Panc1 (cell line): ENCODE measurements around the gene ALDH1B1. TPM values are rescaled to one million over a fixed set of nuclear protein-coding genes. Genes with fewer than 3 reads are reported as not detected.

Experiments
- ATAC-seq: fragments of 200-7000 bp; cut with Tn5 transposase; 2 replicates; pipeline ENCODE4 v1.9.1; 2020; ENCODE audit warnings: mild to moderate bottlenecking, moderate library complexity
- BruUV-seq: library from RNA; stranded (reverse); fragments of 400-500 nt; replicated peaks from 2 replicates; lab custom pipeline; 2021; lab: Mats Ljungman, UMichigan
- CTCF ChIA-PET: fragments of 300-600 bp; sonication (Branson Sonifier 250); formaldehyde crosslinking; loops from one replicate; lab custom pipeline; 2022; ENCODE audit warnings: antibody characterized with exemption; lab: Charles Lee
- POLR2A ChIA-PET: fragments of 300-600 bp; sonication (Branson Sonifier 250); formaldehyde crosslinking; loops from one replicate; lab custom pipeline; 2022; ENCODE audit warnings: antibody characterized with exemption; lab: Charles Lee
- DNase-seq: peaks from one replicate; pipeline ENCODE4 v3.0.0-alpha.2; 2010; ENCODE audit warnings: low read depth, low spot score
- H3K27ac ChIP-seq: 2 replicates; pipeline ENCODE4 v1.5.1; 2011; ENCODE audit warnings: mild to moderate bottlenecking, low read length, inconsistent platforms
- H3K27me3 ChIP-seq: fragments of 200-500 bp; sonication (Bioruptor generic); 2 replicates; pipeline ENCODE4 v1.6.0; 2014; ENCODE audit warnings: low read length, inconsistent platforms; ENCODE audit not compliant: control insufficient read depth, insufficient read depth
- H3K36me3 ChIP-seq: fragments of 200-500 bp; sonication (Bioruptor generic); 2 replicates; pipeline ENCODE4 v1.5.1; 2014; ENCODE audit warnings: inconsistent platforms, mild to moderate bottlenecking, low read length, moderate library complexity; ENCODE audit not compliant: control insufficient read depth, insufficient read depth
- H3K4me1 ChIP-seq: 2 replicates; pipeline ENCODE4 v1.5.1; 2011; ENCODE audit warnings: inconsistent platforms, mild to moderate bottlenecking, low read length, moderate library complexity; ENCODE audit not compliant: control insufficient read depth, insufficient read depth
- H3K4me3 ChIP-seq, 2 experiments: 2 replicates each; pipeline ENCODE4 v1.5.1; 2011 to 2012; ENCODE audit warnings: low read depth in 2 of 2, low read length in 2 of 2, mild to moderate bottlenecking in 2 of 2, inconsistent platforms in 1 of 2, moderate library complexity in 1 of 2
- H3K9me3 ChIP-seq: fragments of 200-500 bp; sonication (Bioruptor generic); 2 replicates; pipeline ENCODE4 v1.5.1; 2014; ENCODE audit warnings: low read depth, mild to moderate bottlenecking, inconsistent platforms, low read length, moderate library complexity; ENCODE audit not compliant: control insufficient read depth, insufficient read depth
- POLR2AphosphoS5 ChIP-seq: IDR thresholded peaks from 2 replicates; pipeline ENCODE4 v1.6.1; 2012; ENCODE audit warnings: mild to moderate bottlenecking, low read depth, low read length, moderate library complexity
- REST ChIP-seq, 2 experiments: IDR thresholded peaks; 2 replicates each; pipeline ENCODE4 v1.6.1; 2011 to 2012; ENCODE audit warnings: low read depth in 2 of 2, control low read depth in 1 of 2, low read length in 1 of 2, mild to moderate bottlenecking in 1 of 2, moderate library complexity in 1 of 2; ENCODE audit not compliant: insufficient read depth in 1 of 2
- SIN3A ChIP-seq: IDR thresholded peaks from 2 replicates; pipeline ENCODE4 v1.6.1; 2012; ENCODE audit warnings: low read depth, mild to moderate bottlenecking, low read length, moderate library complexity, borderline replicate concordance; ENCODE audit not compliant: insufficient read depth
- TCF7L2 ChIP-seq: IDR thresholded peaks from 2 replicates; pipeline ENCODE4 v1.6.1; 2011; ENCODE audit warnings: mild to moderate bottlenecking, low read depth, low read length, inconsistent platforms
- in situ Hi-C: cut with HindIII; loops from 2 replicates; pipeline ENCODE4 v1.10.0; 2016; ENCODE audit warnings: low sequenced_read_pairs, low pct_unique_long_range_greater_than_20kb
- intact Hi-C: fragments of 100-400 bp; cut with micrococcal nuclease; formaldehyde crosslinking; loops from one replicate; pipeline ENCODE4 v1.10.0; 2022; ENCODE audit not compliant: unreplicated experiment
- total RNA-seq: library from RNA; stranded (reverse); gene quantifications from one replicate; pipeline ENCODE4 v1.2.1, GENCODE V29; 2021; ENCODE audit not compliant: unreplicated experiment
- TF ChIP-seq, protein P1 (sequence below): fragments of 450-650 bp; IDR thresholded peaks from 2 replicates; pipeline ENCODE4 v1.5.1; 2017; ENCODE audit warnings: mild to moderate bottlenecking

Gene ALDH1B1
- total RNA-seq, 1 experiment from 2014 or later, result 34.2 TPM

DNA sequence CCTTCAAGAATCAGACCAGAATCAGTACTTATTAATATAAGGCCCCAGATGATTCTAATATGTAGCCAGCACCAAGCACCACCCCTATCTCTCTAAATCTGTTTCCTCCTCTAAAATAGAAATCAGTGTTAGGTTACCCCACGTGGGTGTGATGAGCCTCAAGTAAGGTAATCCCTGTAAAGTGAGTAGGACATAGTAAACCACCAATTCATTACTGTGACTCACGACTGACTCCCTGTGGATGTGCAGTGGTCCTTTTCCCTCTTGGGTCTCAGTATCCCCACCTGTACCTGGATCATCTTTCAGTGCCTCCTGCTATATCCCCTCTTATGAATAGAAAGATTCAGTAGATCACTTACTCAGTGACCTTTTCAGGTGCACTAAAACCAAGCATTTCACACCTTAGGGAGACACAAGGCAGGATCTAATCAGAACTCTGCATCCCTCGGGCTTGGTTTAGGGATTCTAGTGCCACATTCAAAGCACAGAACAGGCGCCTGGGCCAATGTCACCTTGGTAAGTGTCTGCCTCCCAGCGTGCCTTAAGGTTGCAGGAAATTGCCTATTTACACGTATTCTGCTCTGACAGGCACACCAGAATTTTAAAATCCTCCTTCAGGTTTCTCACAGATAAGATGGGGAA is 12.2 kb upstream of the ALDH1B1 start:
- DNase-seq (no peak), ATAC-seq (0 out of 2 replicates have a peak, but pooled peaks have one; percentile 28)
- no TSS peak for BruUV-seq
- intact Hi-C loops, result no loop called here
- in situ Hi-C loops, result no loop called here
- H3K4me1 ChIP-seq, result no peaks in the 10 kb centered on the region; the same call in 1 of the 2 replicates
- TF ChIP-seq TCF7L2 (no peak), SIN3A (no peak), POLR2AphosphoS5 (no peak), REST (IDR thresholded peaks at IDR 0.05; ENCODE audit: insufficient read depth in 1 of 2, low read depth in 2 of 2, low read length in 1 of 2) (no peak)
- TF ChIP-seq, protein P1, sequence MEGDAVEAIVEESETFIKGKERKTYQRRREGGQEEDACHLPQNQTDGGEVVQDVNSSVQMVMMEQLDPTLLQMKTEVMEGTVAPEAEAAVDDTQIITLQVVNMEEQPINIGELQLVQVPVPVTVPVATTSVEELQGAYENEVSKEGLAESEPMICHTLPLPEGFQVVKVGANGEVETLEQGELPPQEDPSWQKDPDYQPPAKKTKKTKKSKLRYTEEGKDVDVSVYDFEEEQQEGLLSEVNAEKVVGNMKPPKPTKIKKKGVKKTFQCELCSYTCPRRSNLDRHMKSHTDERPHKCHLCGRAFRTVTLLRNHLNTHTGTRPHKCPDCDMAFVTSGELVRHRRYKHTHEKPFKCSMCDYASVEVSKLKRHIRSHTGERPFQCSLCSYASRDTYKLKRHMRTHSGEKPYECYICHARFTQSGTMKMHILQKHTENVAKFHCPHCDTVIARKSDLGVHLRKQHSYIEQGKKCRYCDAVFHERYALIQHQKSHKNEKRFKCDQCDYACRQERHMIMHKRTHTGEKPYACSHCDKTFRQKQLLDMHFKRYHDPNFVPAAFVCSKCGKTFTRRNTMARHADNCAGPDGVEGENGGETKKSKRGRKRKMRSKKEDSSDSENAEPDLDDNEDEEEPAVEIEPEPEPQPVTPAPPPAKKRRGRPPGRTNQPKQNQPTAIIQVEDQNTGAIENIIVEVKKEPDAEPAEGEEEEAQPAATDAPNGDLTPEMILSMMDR, result no peak
- no peak overlapping the region for H3K4me3 ChIP-seq
- H3K27me3 ChIP-seq, result no peaks in the 10 kb centered on the region
- ChIA-PET CTCF (no interaction called here), POLR2A (no interaction called here)
- peaks cover 4% of the 10 kb centered on the region; the same call in 1 of the 2 replicates for H3K9me3 ChIP-seq
- no peaks in the 10 kb centered on the region for H3K36me3 ChIP-seq
- peak overlapping the region; percentile 58; the same call in 1 of the 2 replicates for H3K27ac ChIP-seq

DNA sequence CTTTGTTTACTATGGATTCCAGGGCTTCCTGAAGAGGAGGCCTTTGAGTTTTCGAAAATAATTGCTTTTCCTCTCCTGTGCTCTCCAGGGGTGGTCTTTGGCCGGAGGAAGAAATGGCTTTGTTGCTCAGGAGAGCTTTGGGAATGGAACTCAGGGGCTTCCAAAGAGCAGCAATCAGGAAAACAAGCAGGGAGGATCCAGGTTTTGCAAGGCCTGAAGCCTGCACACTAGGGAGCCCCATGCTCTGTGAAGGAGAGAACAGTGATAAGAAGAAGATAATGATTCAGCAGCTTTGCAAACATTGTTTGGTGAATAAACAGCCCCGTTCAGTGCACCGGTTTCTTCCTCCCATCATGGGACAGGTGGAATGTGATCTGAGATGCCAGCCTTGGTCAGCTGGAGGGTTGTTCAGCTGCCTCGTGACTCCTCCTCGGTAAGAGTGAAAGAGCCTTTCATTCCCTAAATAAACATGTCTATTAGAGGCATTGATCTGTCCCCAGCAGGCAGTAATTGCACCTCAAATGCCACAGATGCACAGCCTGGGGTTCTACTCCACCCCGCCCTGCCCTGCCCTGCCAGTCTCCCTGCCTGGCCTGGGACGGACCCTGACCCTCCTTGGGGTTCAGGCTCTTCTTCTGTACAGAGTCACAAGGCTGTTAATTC is 11.5 kb upstream of the ALDH1B1 start:
- in situ Hi-C loops, result no loop called here
- TF ChIP-seq, protein P1, result no peak
- TF ChIP-seq POLR2AphosphoS5 (no peak), REST (IDR thresholded peaks at IDR 0.05; ENCODE audit: insufficient read depth in 1 of 2, low read depth in 2 of 2, low read length in 1 of 2) (no peak)

More for the DNA sequence above, 11.5 kb upstream of the ALDH1B1 start:
- H3K4me3 ChIP-seq, result no peak overlapping the region
- no peaks in the 10 kb centered on the region for H3K27me3 ChIP-seq
- no peaks in the 10 kb centered on the region; the same call in 1 of the 2 replicates for H3K4me1 ChIP-seq
- no peaks in the 10 kb centered on the region for H3K36me3 ChIP-seq
- peak overlapping the region; percentile 69; the same call in 1 of the 2 replicates for H3K27ac ChIP-seq
- intact Hi-C loops, result no loop called here
- DNase-seq (no peak), ATAC-seq (peak; percentile 83)
- peaks cover 4% of the 10 kb centered on the region; the same call in 1 of the 2 replicates for H3K9me3 ChIP-seq
- BruUV-seq, result no TSS peak
- ChIA-PET CTCF (no interaction called here), POLR2A (no interaction called here)
